Dermis blood vessel endothelial cell (primary cell): ENCODE results near the gene SIX4. TPM values are rescaled to one million over a fixed set of nuclear protein-coding genes. Genes with fewer than 3 reads are reported as not detected.

Experiments
- total RNA-seq: library from RNA; depleted of rRNA; stranded (reverse); fragments of >200 nt; gene quantifications from 2 replicates; pipeline ENCODE4 v1.2.3, GENCODE V29; 2014

The SIX4 gene
- total RNA-seq, 1 donor from 2014 or later: 0.51 TPM

Other genes with a start within 250 kb of the SIX4 start
- not detected in 2 replicates for gene C14orf39, start 238.3 kb downstream of the SIX4 start, total RNA-seq
- not detected in 2 replicates for gene SIX6, start 215.2 kb downstream of the SIX4 start, total RNA-seq
- gene SIX1, start 74.9 kb downstream of the SIX4 start, total RNA-seq: 0.17 TPM in 1 of 2 replicates, not detected in the other
- 52.6 and 59.6 TPM in 2 replicates for gene MNAT1, start 10.4 kb upstream of the SIX4 start, total RNA-seq